H9 (cell line): ENCODE data around the gene NOTCH1. TPM values are rescaled to one million over a fixed set of nuclear protein-coding genes. Genes with fewer than 3 reads are reported as not detected.
A peak's percentile ranks its signal among the peaks of the same experiment; 100 is the strongest.

Experiments
- DNase-seq: peaks from one replicate; pipeline ENCODE4 v3.0.0-alpha.2; 2017
- H2AFZ ChIP-seq: one replicate; pipeline ENCODE4 v1.6.1; 2013; ENCODE audit warnings: mild to moderate bottlenecking, low read length, control low read depth, moderate library complexity
- H2AK5ac ChIP-seq: 2 replicates; pipeline ENCODE4 v1.6.1; 2013; ENCODE audit warnings: low read length, control low read depth, mixed read lengths; ENCODE audit not compliant: insufficient read length
- H2BK120ac ChIP-seq: one replicate; pipeline ENCODE4 v1.6.1; 2013; ENCODE audit warnings: low read depth, mild to moderate bottlenecking, low read length, control low read depth, inconsistent platforms; ENCODE audit not compliant: poor library complexity, severe bottlenecking
- H2BK12ac ChIP-seq: 2 replicates; pipeline ENCODE4 v1.6.1; 2013; ENCODE audit warnings: low read length, control low read depth, mixed read lengths, low read depth; ENCODE audit not compliant: insufficient read length
- H2BK15ac ChIP-seq: 2 replicates; pipeline ENCODE4 v1.6.1; 2013; ENCODE audit warnings: low read depth, low read length, control low read depth
- H2BK20ac ChIP-seq: one replicate; pipeline ENCODE4 v1.6.1; 2013; ENCODE audit warnings: low read depth, mild to moderate bottlenecking, low read length, control low read depth, inconsistent platforms; ENCODE audit not compliant: poor library complexity, severe bottlenecking
- H2BK5ac ChIP-seq: 2 replicates; pipeline ENCODE4 v1.6.1; 2013; ENCODE audit warnings: low read length, control low read depth, mixed read lengths; ENCODE audit not compliant: insufficient read length
- H3K14ac ChIP-seq: 2 replicates; pipeline ENCODE4 v1.6.1; 2013; ENCODE audit warnings: low read length, control low read depth; ENCODE audit not compliant: insufficient read depth
- H3K18ac ChIP-seq: 2 replicates; pipeline ENCODE4 v1.6.1; 2013; ENCODE audit warnings: low read depth, mild to moderate bottlenecking, mixed read lengths, low read length, control low read depth; ENCODE audit not compliant: insufficient read length
- H3K23ac ChIP-seq: 2 replicates; pipeline ENCODE4 v1.6.1; 2013; ENCODE audit warnings: low read length, control low read depth, mixed read lengths, low read depth; ENCODE audit not compliant: insufficient read length
- H3K23me2 ChIP-seq: 2 replicates; pipeline ENCODE4 v1.6.1; 2013; ENCODE audit warnings: low read depth, mild to moderate bottlenecking, mixed read lengths, low read length, control low read depth; ENCODE audit not compliant: insufficient read length, poor library complexity, severe bottlenecking
- H3K27ac ChIP-seq: 2 replicates; pipeline ENCODE4 v1.5.1; 2013; ENCODE audit warnings: low read length, control low read depth, mixed read lengths, low read depth; ENCODE audit not compliant: insufficient read length
- H3K27me3 ChIP-seq: 2 replicates; pipeline ENCODE4 v1.6.1; 2013; ENCODE audit warnings: low read length, control low read depth, inconsistent platforms; ENCODE audit not compliant: insufficient read depth
- H3K4ac ChIP-seq: 2 replicates; pipeline ENCODE4 v1.6.1; 2013; ENCODE audit warnings: low read depth, mild to moderate bottlenecking, control low read depth, inconsistent platforms, low read length, moderate library complexity
- H3K4me1 ChIP-seq: 2 replicates; pipeline ENCODE4 v1.6.1; 2013; ENCODE audit warnings: low read length, control low read depth, inconsistent platforms; ENCODE audit not compliant: insufficient read depth
- H3K4me2 ChIP-seq: 2 replicates; pipeline ENCODE4 v1.6.1; 2013; ENCODE audit warnings: low read length, control low read depth, mixed read lengths; ENCODE audit not compliant: insufficient read length, insufficient read depth
- H3K56ac ChIP-seq: 2 replicates; pipeline ENCODE4 v1.6.1; 2013; ENCODE audit warnings: low read depth, mild to moderate bottlenecking, mixed read lengths, low read length, control low read depth; ENCODE audit not compliant: insufficient read length
- H3K79me1 ChIP-seq: 2 replicates; pipeline ENCODE4 v1.6.1; 2013; ENCODE audit warnings: low read depth, mild to moderate bottlenecking, moderate library complexity, low read length, control low read depth, inconsistent platforms; ENCODE audit not compliant: insufficient read depth, poor library complexity, severe bottlenecking
- H3K79me2 ChIP-seq: 2 replicates; pipeline ENCODE4 v1.6.1; 2013; ENCODE audit warnings: low read length, control low read depth, inconsistent platforms; ENCODE audit not compliant: insufficient read depth
- H3K9ac ChIP-seq: 2 replicates; pipeline ENCODE4 v1.6.1; 2013; ENCODE audit warnings: low read length, control low read depth, mixed read lengths; ENCODE audit not compliant: insufficient read length; ENCODE audit errors: extremely low read depth
- H3K9me3 ChIP-seq: one replicate; pipeline ENCODE4 v1.6.1; 2013; ENCODE audit warnings: low read depth, low read length, inconsistent platforms; ENCODE audit not compliant: control insufficient read depth
- H3T11ph ChIP-seq: one replicate; pipeline ENCODE4 v1.6.1; 2013; ENCODE audit warnings: mild to moderate bottlenecking, low read length, control low read depth, inconsistent platforms
- H4K20me1 ChIP-seq: one replicate; pipeline ENCODE4 v1.6.1; 2013; ENCODE audit not compliant: control insufficient read depth, insufficient read length, insufficient read depth
- H4K5ac ChIP-seq: 2 replicates; pipeline ENCODE4 v1.6.1; 2013; ENCODE audit warnings: low read depth, mild to moderate bottlenecking, mixed read lengths, low read length, control low read depth; ENCODE audit not compliant: insufficient read length
- H4K8ac ChIP-seq: replicated peaks from 2 replicates; pipeline ENCODE4 v1.6.1; 2013; ENCODE audit warnings: low read length, control low read depth, mixed read lengths, low read depth; ENCODE audit not compliant: insufficient read length
- H4K91ac ChIP-seq: 2 replicates; pipeline ENCODE4 v1.6.1; 2013; ENCODE audit warnings: low read depth, mild to moderate bottlenecking, moderate library complexity, mixed read lengths, low read length, control low read depth; ENCODE audit not compliant: insufficient read length
- H3K27ac Mint-ChIP-seq, 3 experiments: 2 replicates in 2 of 3; 3 replicates in 1 of 3; pipeline ENCODE4 v1.8.0; 2020 to 2021; ENCODE audit warnings: mixed read lengths in 3 of 3, mild to moderate bottlenecking in 1 of 3, moderate library complexity in 1 of 3
- H3K27me3 Mint-ChIP-seq: 2 replicates; pipeline ENCODE4 v1.8.0; 2021; ENCODE audit warnings: low read depth, mild to moderate bottlenecking, moderate library complexity, mixed read lengths
- H3K36me3 Mint-ChIP-seq, 3 experiments: 2 replicates in 2 of 3; 3 replicates in 1 of 3; pipeline ENCODE4 v1.8.0; 2020 to 2021; ENCODE audit warnings: low read depth in 3 of 3, mixed read lengths in 3 of 3; ENCODE audit not compliant: insufficient read depth in 1 of 3
- H3K4me1 Mint-ChIP-seq, 2 experiments: 2 replicates each; pipeline ENCODE4 v1.8.0; 2020; ENCODE audit warnings: mixed read lengths in 2 of 2
- H3K4me3 Mint-ChIP-seq, 2 experiments: 2 replicates in 1 of 2; 3 replicates in 1 of 2; pipeline ENCODE4 v1.8.0; 2020 to 2021; ENCODE audit warnings: mild to moderate bottlenecking in 2 of 2, mixed read lengths in 2 of 2, moderate library complexity in 1 of 2
- H3K9me3 Mint-ChIP-seq, 2 experiments: 2 replicates in 1 of 2; 3 replicates in 1 of 2; pipeline ENCODE4 v1.8.0; 2020; ENCODE audit warnings: mild to moderate bottlenecking in 2 of 2, mixed read lengths in 2 of 2, moderate library complexity in 1 of 2
- WGBS: extraction: QIAGEN DNeasy Blood & Tissue Kit; methylation state at CpG from one replicate; pipeline ENCODE4 v1.1.7; 2013; ENCODE audit warnings: missing lambda C conversion rate, low lambda C conversion rate, mixed read lengths; ENCODE audit not compliant: insufficient read length; ENCODE audit errors: extremely low coverage; 5-methylcytosine and 5-hydroxymethylcytosine counted together
- total RNA-seq: library from RNA; stranded (reverse); gene quantifications from 2 replicates; pipeline ENCODE4 v1.2.1, GENCODE V29; 2021
- TF ChIP-seq, protein P1 (sequence below): fragments of 200-600 bp; sonication (generic); conservative IDR thresholded peaks from 3 replicates; pipeline ENCODE4 v1.8.0; 2021; ENCODE audit warnings: antibody characterized with exemption, mild to moderate bottlenecking

Gene NOTCH1
- total RNA-seq, 1 experiment from 2014 or later: 71.6 TPM

DNA sequence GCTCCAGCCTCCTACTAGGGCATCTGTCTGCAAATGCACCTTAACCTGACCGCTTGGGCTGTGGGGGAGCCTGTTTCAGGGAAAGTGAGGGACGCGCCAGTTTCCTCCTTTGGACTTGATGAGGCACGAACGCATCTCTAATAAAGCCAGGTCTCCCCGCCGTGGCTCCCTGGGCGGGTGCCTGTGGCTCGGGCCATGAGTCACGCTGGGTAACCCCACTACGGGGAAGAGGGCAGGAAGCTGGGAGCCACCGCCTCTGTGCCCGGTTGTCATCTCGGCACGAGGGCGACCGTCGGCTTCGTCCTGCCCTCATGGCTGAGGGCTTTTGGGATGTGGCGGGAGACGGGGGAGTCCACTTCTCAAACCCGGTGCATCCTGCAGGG, 12.1 kb downstream of the NOTCH1 start:
- H3K79me2 ChIP-seq: peaks cover 2% of the 10 kb centered on the region; the same call in 1 of the 2 replicates
- no peak for DNase-seq
- Mint-ChIP-seq H3K4me3 (no peak overlapping the region), H3K4me1 (peaks cover 3 to 25% of the 10 kb centered on the region in 2 experiments), H3K27ac (peak overlapping the region in 1 of 3 experiments; percentile 74; a peak in 2 of 7 replicates), H3K9me3 (peaks cover 0 to 2% of the 10 kb centered on the region in 2 experiments; a peak in 1 of 5 replicates), H3K27me3 (no peaks in the 10 kb centered on the region), H3K36me3 (peaks cover 7 to 19% (median 10%) of the 10 kb centered on the region in 3 experiments; a peak in 6 of 7 replicates)
- no peak overlapping the region for H3K18ac ChIP-seq
- H3K4ac ChIP-seq: no peak overlapping the region
- no peaks in the 10 kb centered on the region for H3K9me3 ChIP-seq
- no peak overlapping the region for H4K8ac ChIP-seq
- no peak overlapping the region for H2BK5ac ChIP-seq
- no peaks in the 10 kb centered on the region for H3K23me2 ChIP-seq
- TF ChIP-seq, protein P1, sequence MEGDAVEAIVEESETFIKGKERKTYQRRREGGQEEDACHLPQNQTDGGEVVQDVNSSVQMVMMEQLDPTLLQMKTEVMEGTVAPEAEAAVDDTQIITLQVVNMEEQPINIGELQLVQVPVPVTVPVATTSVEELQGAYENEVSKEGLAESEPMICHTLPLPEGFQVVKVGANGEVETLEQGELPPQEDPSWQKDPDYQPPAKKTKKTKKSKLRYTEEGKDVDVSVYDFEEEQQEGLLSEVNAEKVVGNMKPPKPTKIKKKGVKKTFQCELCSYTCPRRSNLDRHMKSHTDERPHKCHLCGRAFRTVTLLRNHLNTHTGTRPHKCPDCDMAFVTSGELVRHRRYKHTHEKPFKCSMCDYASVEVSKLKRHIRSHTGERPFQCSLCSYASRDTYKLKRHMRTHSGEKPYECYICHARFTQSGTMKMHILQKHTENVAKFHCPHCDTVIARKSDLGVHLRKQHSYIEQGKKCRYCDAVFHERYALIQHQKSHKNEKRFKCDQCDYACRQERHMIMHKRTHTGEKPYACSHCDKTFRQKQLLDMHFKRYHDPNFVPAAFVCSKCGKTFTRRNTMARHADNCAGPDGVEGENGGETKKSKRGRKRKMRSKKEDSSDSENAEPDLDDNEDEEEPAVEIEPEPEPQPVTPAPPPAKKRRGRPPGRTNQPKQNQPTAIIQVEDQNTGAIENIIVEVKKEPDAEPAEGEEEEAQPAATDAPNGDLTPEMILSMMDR: no peak
- H3K4me1 ChIP-seq: no peaks in the 10 kb centered on the region
- WGBS: no CpG with 5 or more reads among the region's 22 CpGs
- no peak overlapping the region for H3K4me2 ChIP-seq
- H3K14ac ChIP-seq: no peak overlapping the region
- H2BK15ac ChIP-seq: no peak overlapping the region
- no peak overlapping the region for H2AFZ ChIP-seq
- no peak overlapping the region for H3T11ph ChIP-seq
- no peak overlapping the region for H4K91ac ChIP-seq
- peaks cover 11% of the 10 kb centered on the region for H3K79me1 ChIP-seq
- no peak overlapping the region for H2AK5ac ChIP-seq
- no peak overlapping the region for H4K5ac ChIP-seq
- no peak overlapping the region for H3K56ac ChIP-seq
- H3K27ac ChIP-seq: no peak overlapping the region
- no peak overlapping the region for H3K9ac ChIP-seq
- H4K20me1 ChIP-seq: peaks cover 4% of the 10 kb centered on the region
- no peak overlapping the region for H2BK20ac ChIP-seq
- H2BK12ac ChIP-seq: no peak overlapping the region
- H2BK120ac ChIP-seq: no peak overlapping the region
- no peak overlapping the region for H3K23ac ChIP-seq
- no peaks in the 10 kb centered on the region for H3K27me3 ChIP-seq
